H9 (cell line): ENCODE data around the gene ANKRD50. TPM values are rescaled to one million over a fixed set of nuclear protein-coding genes. Genes with fewer than 3 reads are reported as not detected.

Experiments
- DNase-seq: peaks from one replicate; pipeline ENCODE4 v3.0.0-alpha.2; 2017
- H2AFZ ChIP-seq: one replicate; pipeline ENCODE4 v1.6.1; 2013; ENCODE audit warnings: mild to moderate bottlenecking, low read length, control low read depth, moderate library complexity
- H2AK5ac ChIP-seq: 2 replicates; pipeline ENCODE4 v1.6.1; 2013; ENCODE audit warnings: low read length, control low read depth, mixed read lengths; ENCODE audit not compliant: insufficient read length
- H2BK120ac ChIP-seq: one replicate; pipeline ENCODE4 v1.6.1; 2013; ENCODE audit warnings: low read depth, mild to moderate bottlenecking, low read length, control low read depth, inconsistent platforms; ENCODE audit not compliant: poor library complexity, severe bottlenecking
- H2BK12ac ChIP-seq: 2 replicates; pipeline ENCODE4 v1.6.1; 2013; ENCODE audit warnings: low read length, control low read depth, mixed read lengths, low read depth; ENCODE audit not compliant: insufficient read length
- H2BK15ac ChIP-seq: 2 replicates; pipeline ENCODE4 v1.6.1; 2013; ENCODE audit warnings: low read depth, low read length, control low read depth
- H2BK20ac ChIP-seq: one replicate; pipeline ENCODE4 v1.6.1; 2013; ENCODE audit warnings: low read depth, mild to moderate bottlenecking, low read length, control low read depth, inconsistent platforms; ENCODE audit not compliant: poor library complexity, severe bottlenecking
- H2BK5ac ChIP-seq: 2 replicates; pipeline ENCODE4 v1.6.1; 2013; ENCODE audit warnings: low read length, control low read depth, mixed read lengths; ENCODE audit not compliant: insufficient read length
- H3K14ac ChIP-seq: 2 replicates; pipeline ENCODE4 v1.6.1; 2013; ENCODE audit warnings: low read length, control low read depth; ENCODE audit not compliant: insufficient read depth
- H3K18ac ChIP-seq: 2 replicates; pipeline ENCODE4 v1.6.1; 2013; ENCODE audit warnings: low read depth, mild to moderate bottlenecking, mixed read lengths, low read length, control low read depth; ENCODE audit not compliant: insufficient read length
- H3K23ac ChIP-seq: 2 replicates; pipeline ENCODE4 v1.6.1; 2013; ENCODE audit warnings: low read length, control low read depth, mixed read lengths, low read depth; ENCODE audit not compliant: insufficient read length
- H3K23me2 ChIP-seq: 2 replicates; pipeline ENCODE4 v1.6.1; 2013; ENCODE audit warnings: low read depth, mild to moderate bottlenecking, mixed read lengths, low read length, control low read depth; ENCODE audit not compliant: insufficient read length, poor library complexity, severe bottlenecking
- H3K27ac ChIP-seq: 2 replicates; pipeline ENCODE4 v1.5.1; 2013; ENCODE audit warnings: low read length, control low read depth, mixed read lengths, low read depth; ENCODE audit not compliant: insufficient read length
- H3K27me3 ChIP-seq: 2 replicates; pipeline ENCODE4 v1.6.1; 2013; ENCODE audit warnings: low read length, control low read depth, inconsistent platforms; ENCODE audit not compliant: insufficient read depth
- H3K4ac ChIP-seq: 2 replicates; pipeline ENCODE4 v1.6.1; 2013; ENCODE audit warnings: low read depth, mild to moderate bottlenecking, control low read depth, inconsistent platforms, low read length, moderate library complexity
- H3K4me1 ChIP-seq: 2 replicates; pipeline ENCODE4 v1.6.1; 2013; ENCODE audit warnings: low read length, control low read depth, inconsistent platforms; ENCODE audit not compliant: insufficient read depth
- H3K4me2 ChIP-seq: 2 replicates; pipeline ENCODE4 v1.6.1; 2013; ENCODE audit warnings: low read length, control low read depth, mixed read lengths; ENCODE audit not compliant: insufficient read length, insufficient read depth
- H3K56ac ChIP-seq: 2 replicates; pipeline ENCODE4 v1.6.1; 2013; ENCODE audit warnings: low read depth, mild to moderate bottlenecking, mixed read lengths, low read length, control low read depth; ENCODE audit not compliant: insufficient read length
- H3K79me1 ChIP-seq: 2 replicates; pipeline ENCODE4 v1.6.1; 2013; ENCODE audit warnings: low read depth, mild to moderate bottlenecking, moderate library complexity, low read length, control low read depth, inconsistent platforms; ENCODE audit not compliant: insufficient read depth, poor library complexity, severe bottlenecking
- H3K79me2 ChIP-seq: 2 replicates; pipeline ENCODE4 v1.6.1; 2013; ENCODE audit warnings: low read length, control low read depth, inconsistent platforms; ENCODE audit not compliant: insufficient read depth
- H3K9ac ChIP-seq: 2 replicates; pipeline ENCODE4 v1.6.1; 2013; ENCODE audit warnings: low read length, control low read depth, mixed read lengths; ENCODE audit not compliant: insufficient read length; ENCODE audit errors: extremely low read depth
- H3K9me3 ChIP-seq: one replicate; pipeline ENCODE4 v1.6.1; 2013; ENCODE audit warnings: low read depth, low read length, inconsistent platforms; ENCODE audit not compliant: control insufficient read depth
- H3T11ph ChIP-seq: one replicate; pipeline ENCODE4 v1.6.1; 2013; ENCODE audit warnings: mild to moderate bottlenecking, low read length, control low read depth, inconsistent platforms
- H4K20me1 ChIP-seq: one replicate; pipeline ENCODE4 v1.6.1; 2013; ENCODE audit not compliant: control insufficient read depth, insufficient read length, insufficient read depth
- H4K5ac ChIP-seq: 2 replicates; pipeline ENCODE4 v1.6.1; 2013; ENCODE audit warnings: low read depth, mild to moderate bottlenecking, mixed read lengths, low read length, control low read depth; ENCODE audit not compliant: insufficient read length
- H4K8ac ChIP-seq: replicated peaks from 2 replicates; pipeline ENCODE4 v1.6.1; 2013; ENCODE audit warnings: low read length, control low read depth, mixed read lengths, low read depth; ENCODE audit not compliant: insufficient read length
- H4K91ac ChIP-seq: 2 replicates; pipeline ENCODE4 v1.6.1; 2013; ENCODE audit warnings: low read depth, mild to moderate bottlenecking, moderate library complexity, mixed read lengths, low read length, control low read depth; ENCODE audit not compliant: insufficient read length
- H3K27ac Mint-ChIP-seq, 3 experiments: 2 replicates in 2 of 3; 3 replicates in 1 of 3; pipeline ENCODE4 v1.8.0; 2020 to 2021; ENCODE audit warnings: mixed read lengths in 3 of 3, mild to moderate bottlenecking in 1 of 3, moderate library complexity in 1 of 3
- H3K27me3 Mint-ChIP-seq: 2 replicates; pipeline ENCODE4 v1.8.0; 2021; ENCODE audit warnings: low read depth, mild to moderate bottlenecking, moderate library complexity, mixed read lengths
- H3K36me3 Mint-ChIP-seq, 3 experiments: 2 replicates in 2 of 3; 3 replicates in 1 of 3; pipeline ENCODE4 v1.8.0; 2020 to 2021; ENCODE audit warnings: low read depth in 3 of 3, mixed read lengths in 3 of 3; ENCODE audit not compliant: insufficient read depth in 1 of 3
- H3K4me1 Mint-ChIP-seq, 2 experiments: 2 replicates each; pipeline ENCODE4 v1.8.0; 2020; ENCODE audit warnings: mixed read lengths in 2 of 2
- H3K4me3 Mint-ChIP-seq, 2 experiments: 2 replicates in 1 of 2; 3 replicates in 1 of 2; pipeline ENCODE4 v1.8.0; 2020 to 2021; ENCODE audit warnings: mild to moderate bottlenecking in 2 of 2, mixed read lengths in 2 of 2, moderate library complexity in 1 of 2
- H3K9me3 Mint-ChIP-seq, 2 experiments: 2 replicates in 1 of 2; 3 replicates in 1 of 2; pipeline ENCODE4 v1.8.0; 2020; ENCODE audit warnings: mild to moderate bottlenecking in 2 of 2, mixed read lengths in 2 of 2, moderate library complexity in 1 of 2
- whole genome bisulfite sequencing: extraction: QIAGEN DNeasy Blood & Tissue Kit; methylation state at CpG from one replicate; pipeline ENCODE4 v1.1.7; 2013; ENCODE audit warnings: missing lambda C conversion rate, low lambda C conversion rate, mixed read lengths; ENCODE audit not compliant: insufficient read length; ENCODE audit errors: extremely low coverage; 5-methylcytosine and 5-hydroxymethylcytosine counted together
- total RNA-seq: library from RNA; stranded (reverse); gene quantifications from 2 replicates; pipeline ENCODE4 v1.2.1, GENCODE V29; 2021
- TF ChIP-seq, protein P1 (sequence below): fragments of 200-600 bp; sonication (generic); conservative IDR thresholded peaks from 3 replicates; pipeline ENCODE4 v1.8.0; 2021; ENCODE audit warnings: antibody characterized with exemption, mild to moderate bottlenecking

ANKRD50 gene
- total RNA-seq, 1 experiment from 2014 or later, result 30.1 TPM

DNA sequence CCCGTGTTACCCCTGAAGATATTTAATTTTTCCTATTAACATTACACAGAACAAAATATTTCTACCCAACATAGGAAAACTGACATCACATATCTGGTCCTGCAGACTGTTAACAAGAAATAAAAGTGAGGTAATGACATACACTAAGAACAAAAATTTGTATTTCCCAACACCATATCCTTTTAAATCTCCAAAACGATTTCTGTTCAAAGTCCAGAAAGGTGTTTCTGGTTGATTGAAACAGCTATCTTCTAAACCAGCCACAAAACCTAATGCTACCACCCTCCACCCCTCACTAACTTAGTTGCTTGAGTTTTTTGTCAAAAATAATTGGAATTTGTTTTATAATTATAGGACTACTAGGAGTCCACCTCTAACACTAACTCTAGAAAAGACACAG, 7.1 kb downstream of the ANKRD50 start:
- WGBS, result 100% methylated on average over 1 of the region's 2 CpGs
- H3K9me3 ChIP-seq, result no peaks in the 10 kb centered on the region
- Mint-ChIP-seq H3K4me3 (no peak overlapping the region), H3K9me3 (no peaks in the 10 kb centered on the region; a peak in 1 of 5 replicates), H3K4me1 (peaks cover 32 to 34% of the 10 kb centered on the region in 2 experiments), H3K27me3 (no peaks in the 10 kb centered on the region), H3K27ac (peak overlapping the region in 1 of 3 experiments; percentile 59; a peak in 1 of 7 replicates), H3K36me3 (peaks cover 34 to 49% (median 49%) of the 10 kb centered on the region in 3 experiments)
- DNase-seq, result no peak
- H3T11ph ChIP-seq, result no peak overlapping the region
- H3K79me2 ChIP-seq, result peaks cover 9% of the 10 kb centered on the region; the same call in 1 of the 2 replicates
- no peak overlapping the region for H4K91ac ChIP-seq
- TF ChIP-seq, protein P1, sequence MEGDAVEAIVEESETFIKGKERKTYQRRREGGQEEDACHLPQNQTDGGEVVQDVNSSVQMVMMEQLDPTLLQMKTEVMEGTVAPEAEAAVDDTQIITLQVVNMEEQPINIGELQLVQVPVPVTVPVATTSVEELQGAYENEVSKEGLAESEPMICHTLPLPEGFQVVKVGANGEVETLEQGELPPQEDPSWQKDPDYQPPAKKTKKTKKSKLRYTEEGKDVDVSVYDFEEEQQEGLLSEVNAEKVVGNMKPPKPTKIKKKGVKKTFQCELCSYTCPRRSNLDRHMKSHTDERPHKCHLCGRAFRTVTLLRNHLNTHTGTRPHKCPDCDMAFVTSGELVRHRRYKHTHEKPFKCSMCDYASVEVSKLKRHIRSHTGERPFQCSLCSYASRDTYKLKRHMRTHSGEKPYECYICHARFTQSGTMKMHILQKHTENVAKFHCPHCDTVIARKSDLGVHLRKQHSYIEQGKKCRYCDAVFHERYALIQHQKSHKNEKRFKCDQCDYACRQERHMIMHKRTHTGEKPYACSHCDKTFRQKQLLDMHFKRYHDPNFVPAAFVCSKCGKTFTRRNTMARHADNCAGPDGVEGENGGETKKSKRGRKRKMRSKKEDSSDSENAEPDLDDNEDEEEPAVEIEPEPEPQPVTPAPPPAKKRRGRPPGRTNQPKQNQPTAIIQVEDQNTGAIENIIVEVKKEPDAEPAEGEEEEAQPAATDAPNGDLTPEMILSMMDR, result no peak
- H3K79me1 ChIP-seq, result no peaks in the 10 kb centered on the region
- H4K5ac ChIP-seq, result no peak overlapping the region
- no peak overlapping the region for H3K56ac ChIP-seq
- H3K4ac ChIP-seq, result no peak overlapping the region
- no peak overlapping the region for H2BK15ac ChIP-seq
- no peaks in the 10 kb centered on the region for H3K27me3 ChIP-seq
- no peak overlapping the region for H3K27ac ChIP-seq
- H4K20me1 ChIP-seq, result no peaks in the 10 kb centered on the region
- no peak overlapping the region for H2BK12ac ChIP-seq
- H2BK5ac ChIP-seq, result no peak overlapping the region
- no peak overlapping the region for H3K18ac ChIP-seq
- H2BK120ac ChIP-seq, result no peak overlapping the region
- no peak overlapping the region for H3K14ac ChIP-seq
- peaks cover 2% of the 10 kb centered on the region; the same call in 1 of the 2 replicates for H3K4me1 ChIP-seq
- no peak overlapping the region for H3K23ac ChIP-seq
- H3K9ac ChIP-seq, result no peak overlapping the region
- H2AK5ac ChIP-seq, result no peak overlapping the region
- no peak overlapping the region for H4K8ac ChIP-seq
- no peak overlapping the region for H2BK20ac ChIP-seq
- no peaks in the 10 kb centered on the region for H3K23me2 ChIP-seq
- H3K4me2 ChIP-seq, result no peak overlapping the region
- no peak overlapping the region for H2AFZ ChIP-seq
